ENCODE data around the gene SLC9C1.

The SLC9C1 gene

DNA sequence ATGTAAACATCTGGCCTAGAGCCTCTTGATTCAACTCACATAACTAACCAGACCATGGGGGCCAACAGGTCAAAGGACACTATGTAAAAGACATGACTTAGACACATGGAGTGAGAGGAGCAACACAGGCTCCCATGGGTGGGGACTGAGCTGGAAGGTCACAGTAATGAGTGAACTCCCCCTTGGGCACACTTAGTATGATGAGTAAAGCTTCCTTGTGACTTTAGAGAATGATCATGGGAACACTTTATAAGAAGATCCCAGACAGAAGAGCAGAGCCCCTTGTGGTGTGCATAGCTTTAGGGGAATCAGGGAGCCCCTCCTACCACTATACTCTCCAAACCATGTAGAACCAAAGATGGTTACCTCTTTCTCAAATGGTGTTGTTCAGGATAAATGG is 171.1 kb downstream of the SLC9C1 start:
- Histone ChIP-seq H3K36me3 (ENCODE audit: insufficient read depth) (no peaks in the 10 kb centered on the region), H3K27ac (no peak overlapping the region), H3K4me1 (ENCODE audit: low read depth, poor library complexity, severe bottlenecking) (no peaks in the 10 kb centered on the region), H3K9ac (no peak overlapping the region), H3K27me3 (ENCODE audit: insufficient read depth, low read depth) (no peaks in the 10 kb centered on the region), H3K4me3 (IDR thresholded peaks at IDR 0.05; ENCODE audit: insufficient read depth, low read depth, low read length) (no peak overlapping the region), H3K79me2 (ENCODE audit: insufficient read depth, low read depth) (no peaks in the 10 kb centered on the region), H4K20me1 (ENCODE audit: insufficient read depth) (no peaks in the 10 kb centered on the region), H3K4me2 (no peak overlapping the region), H2AFZ (ENCODE audit: low read depth) (no peak overlapping the region)
- TF ChIP-seq, protein P1, sequence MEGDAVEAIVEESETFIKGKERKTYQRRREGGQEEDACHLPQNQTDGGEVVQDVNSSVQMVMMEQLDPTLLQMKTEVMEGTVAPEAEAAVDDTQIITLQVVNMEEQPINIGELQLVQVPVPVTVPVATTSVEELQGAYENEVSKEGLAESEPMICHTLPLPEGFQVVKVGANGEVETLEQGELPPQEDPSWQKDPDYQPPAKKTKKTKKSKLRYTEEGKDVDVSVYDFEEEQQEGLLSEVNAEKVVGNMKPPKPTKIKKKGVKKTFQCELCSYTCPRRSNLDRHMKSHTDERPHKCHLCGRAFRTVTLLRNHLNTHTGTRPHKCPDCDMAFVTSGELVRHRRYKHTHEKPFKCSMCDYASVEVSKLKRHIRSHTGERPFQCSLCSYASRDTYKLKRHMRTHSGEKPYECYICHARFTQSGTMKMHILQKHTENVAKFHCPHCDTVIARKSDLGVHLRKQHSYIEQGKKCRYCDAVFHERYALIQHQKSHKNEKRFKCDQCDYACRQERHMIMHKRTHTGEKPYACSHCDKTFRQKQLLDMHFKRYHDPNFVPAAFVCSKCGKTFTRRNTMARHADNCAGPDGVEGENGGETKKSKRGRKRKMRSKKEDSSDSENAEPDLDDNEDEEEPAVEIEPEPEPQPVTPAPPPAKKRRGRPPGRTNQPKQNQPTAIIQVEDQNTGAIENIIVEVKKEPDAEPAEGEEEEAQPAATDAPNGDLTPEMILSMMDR (conservative IDR thresholded peaks at IDR 0.05; ENCODE audit: low read depth, low read length), result no peak

DNA sequence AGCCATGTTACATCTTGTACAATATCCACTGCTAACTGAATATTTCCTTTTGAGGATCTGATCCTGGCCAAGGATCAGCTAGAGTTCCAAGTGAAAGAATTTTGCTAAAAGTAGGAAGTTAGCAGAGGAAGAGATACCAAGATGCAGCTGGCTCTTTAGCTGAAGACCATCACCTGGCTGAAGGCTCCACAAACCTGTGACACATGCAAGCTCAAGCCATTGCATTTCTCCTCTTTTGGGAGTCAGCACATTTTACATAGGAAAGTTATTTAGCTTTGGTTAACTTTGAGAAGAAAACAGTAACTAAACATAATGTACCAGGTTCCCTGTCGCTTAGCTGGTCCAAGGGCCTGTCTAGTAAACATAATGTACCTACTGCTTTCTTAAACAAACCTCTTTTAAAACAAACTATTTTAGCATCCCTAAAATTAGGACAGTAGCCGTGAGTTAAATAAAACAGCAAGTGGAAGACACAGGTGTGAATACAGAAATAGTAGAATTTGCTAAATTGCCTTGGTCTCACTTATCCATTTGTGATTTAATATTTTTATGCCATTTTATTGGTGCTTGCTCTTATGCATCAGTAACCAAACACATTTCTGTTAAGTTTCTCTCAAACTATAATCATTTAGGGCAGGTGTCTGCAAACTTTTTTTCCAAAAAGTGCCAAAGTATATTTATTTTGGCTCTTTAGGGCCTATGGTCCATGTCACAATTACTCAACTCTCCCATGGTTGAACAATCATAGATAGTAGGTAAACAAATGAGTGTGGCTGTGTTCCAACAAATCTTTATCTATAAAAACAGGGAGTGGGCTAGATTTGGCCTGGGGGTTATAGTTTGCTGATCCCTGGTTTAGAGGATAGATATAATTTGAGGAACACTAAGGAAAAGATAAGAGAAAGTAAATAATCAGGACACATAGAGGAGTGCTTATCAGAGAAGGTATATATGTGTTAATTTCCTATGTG is 172.2 kb downstream of the SLC9C1 start:
- H3K36me3 ChIP-seq (ENCODE audit: insufficient read depth), result no peaks in the 10 kb centered on the region
- no peak overlapping the region for H3K9ac ChIP-seq
- no peaks in the 10 kb centered on the region for H3K4me1 ChIP-seq (ENCODE audit: low read depth, poor library complexity, severe bottlenecking)
- TF ChIP-seq, protein P1 (conservative IDR thresholded peaks at IDR 0.05; ENCODE audit: low read depth, low read length), result no peak
- H3K4me3 ChIP-seq (IDR thresholded peaks at IDR 0.05; ENCODE audit: insufficient read depth, low read depth, low read length), result no peak overlapping the region
- no peaks in the 10 kb centered on the region for H4K20me1 ChIP-seq (ENCODE audit: insufficient read depth)
- H3K4me2 ChIP-seq, result no peak overlapping the region
- H3K79me2 ChIP-seq (ENCODE audit: insufficient read depth, low read depth), result no peaks in the 10 kb centered on the region
- no peaks in the 10 kb centered on the region for H3K27me3 ChIP-seq (ENCODE audit: insufficient read depth, low read depth)
- H2AFZ ChIP-seq (ENCODE audit: low read depth), result no peak overlapping the region
- no peak overlapping the region for H3K27ac ChIP-seq

DNA sequence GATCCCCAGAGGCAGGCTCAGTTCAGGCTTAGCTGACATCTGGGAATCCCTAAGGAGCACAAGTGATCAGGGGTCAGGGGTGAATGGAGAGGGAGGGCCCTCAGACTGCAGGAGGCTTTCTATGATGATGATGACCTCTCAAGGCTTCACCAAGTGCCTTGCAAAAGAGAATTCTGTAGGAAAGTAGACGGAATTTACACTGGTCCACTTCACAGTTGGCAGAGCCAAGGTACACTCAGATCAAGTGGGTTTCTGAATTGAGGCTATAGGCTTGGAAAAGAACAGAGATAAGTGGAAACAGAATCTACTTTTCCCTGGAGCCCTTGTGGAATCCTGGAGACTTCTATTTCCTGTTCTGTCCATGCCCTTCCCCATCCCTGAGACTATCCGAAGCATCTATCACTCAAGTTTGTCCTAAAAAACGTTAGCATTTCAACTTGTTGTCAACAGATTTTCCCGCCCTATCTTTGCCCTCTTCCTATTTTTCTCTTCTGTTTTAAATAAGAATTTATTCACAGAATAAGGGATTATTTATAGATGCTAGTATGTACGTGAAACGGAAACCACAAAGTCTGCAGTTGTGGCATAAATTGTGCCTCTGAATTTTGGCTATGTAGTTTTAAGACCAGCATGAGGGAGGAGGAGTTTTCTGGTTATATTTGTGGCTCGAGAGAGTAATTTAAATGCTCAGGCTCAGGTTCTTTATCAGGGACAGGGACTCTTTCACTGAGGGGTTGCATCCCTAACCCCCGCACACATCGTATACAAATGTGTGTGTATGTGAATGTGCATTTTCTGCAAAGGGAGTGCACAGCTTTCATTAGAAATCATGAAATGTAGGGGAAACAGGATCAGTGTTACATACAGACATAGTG is 173.8 kb downstream of the SLC9C1 start:
- Histone ChIP-seq H4K20me1 (ENCODE audit: insufficient read depth) (no peaks in the 10 kb centered on the region), H3K4me3 (IDR thresholded peaks at IDR 0.05; ENCODE audit: insufficient read depth, low read depth, low read length) (no peak overlapping the region), H2AFZ (ENCODE audit: low read depth) (no peak overlapping the region), H3K79me2 (ENCODE audit: insufficient read depth, low read depth) (no peaks in the 10 kb centered on the region), H3K9ac (no peak overlapping the region), H3K36me3 (ENCODE audit: insufficient read depth) (no peaks in the 10 kb centered on the region), H3K27me3 (ENCODE audit: insufficient read depth, low read depth) (no peaks in the 10 kb centered on the region), H3K27ac (no peak overlapping the region), H3K4me1 (ENCODE audit: low read depth, poor library complexity, severe bottlenecking) (no peaks in the 10 kb centered on the region), H3K4me2 (no peak overlapping the region)
- TF ChIP-seq, protein P1 (conservative IDR thresholded peaks at IDR 0.05; ENCODE audit: low read depth, low read length), result no peak

DNA sequence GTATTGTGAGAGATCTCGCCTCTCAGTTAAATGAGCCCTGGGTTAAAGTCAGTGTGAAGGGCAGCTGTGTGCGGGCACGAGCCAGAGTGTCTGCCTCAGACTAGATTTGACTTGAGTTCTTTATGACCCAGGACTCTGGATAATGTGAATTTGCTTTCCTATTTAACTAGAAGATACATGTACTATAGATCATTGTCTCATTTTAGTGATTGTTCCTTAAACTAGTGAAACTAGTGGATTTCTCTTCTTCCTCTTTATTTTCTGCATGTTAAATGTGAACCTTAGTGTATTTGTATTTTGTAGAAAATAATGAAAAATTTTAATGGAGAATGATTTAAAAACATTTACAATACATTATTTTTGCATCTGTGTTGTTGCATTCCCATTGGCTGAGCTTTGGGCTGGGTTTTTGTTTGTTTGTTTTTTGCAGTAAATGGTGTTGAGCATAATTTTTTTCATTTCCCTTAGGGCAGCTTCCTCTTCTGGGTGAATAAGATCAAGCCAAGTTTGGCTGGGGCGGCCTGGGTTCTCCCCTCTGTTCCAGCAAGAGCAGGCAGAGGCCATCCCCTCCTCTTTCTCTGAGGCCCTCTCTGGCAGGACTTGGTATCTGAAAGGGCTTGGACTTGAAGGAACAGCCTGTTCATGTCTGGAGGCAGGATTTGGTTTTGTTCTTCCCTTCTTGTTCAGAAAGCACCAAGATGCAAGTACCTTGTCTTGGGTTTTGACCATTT is 176.0 kb downstream of the SLC9C1 start:
- H3K79me2 ChIP-seq (ENCODE audit: insufficient read depth, low read depth), result no peaks in the 10 kb centered on the region
- no peaks in the 10 kb centered on the region for H4K20me1 ChIP-seq (ENCODE audit: insufficient read depth)
- H3K4me3 ChIP-seq (IDR thresholded peaks at IDR 0.05; ENCODE audit: insufficient read depth, low read depth, low read length), result no peak overlapping the region
- no peak overlapping the region for H3K27ac ChIP-seq
- no peaks in the 10 kb centered on the region for H3K36me3 ChIP-seq (ENCODE audit: insufficient read depth)
- TF ChIP-seq, protein P1 (conservative IDR thresholded peaks at IDR 0.05; ENCODE audit: low read depth, low read length), result no peak
- no peak overlapping the region for H3K4me2 ChIP-seq
- no peak overlapping the region for H2AFZ ChIP-seq (ENCODE audit: low read depth)
- no peak overlapping the region for H3K9ac ChIP-seq
- H3K27me3 ChIP-seq (ENCODE audit: insufficient read depth, low read depth), result no peaks in the 10 kb centered on the region
- H3K4me1 ChIP-seq (ENCODE audit: low read depth, poor library complexity, severe bottlenecking), result peaks cover 6% of the 10 kb centered on the region

Data from KMS-11 (cell line).